Amniotic stem cell (primary cell): ENCODE measurements around the gene NUTM2B.
"Not testable (repeated sequence)": the region's sequence is repeated elsewhere in the genome, so short reads cannot be mapped to it uniquely, and the experiment has no call there.

Experiments
- DNase-seq: peaks from one replicate; lab custom pipeline; 2025; lab: John Stamatoyannopoulos, UW

Gene NUTM2B, protein sequence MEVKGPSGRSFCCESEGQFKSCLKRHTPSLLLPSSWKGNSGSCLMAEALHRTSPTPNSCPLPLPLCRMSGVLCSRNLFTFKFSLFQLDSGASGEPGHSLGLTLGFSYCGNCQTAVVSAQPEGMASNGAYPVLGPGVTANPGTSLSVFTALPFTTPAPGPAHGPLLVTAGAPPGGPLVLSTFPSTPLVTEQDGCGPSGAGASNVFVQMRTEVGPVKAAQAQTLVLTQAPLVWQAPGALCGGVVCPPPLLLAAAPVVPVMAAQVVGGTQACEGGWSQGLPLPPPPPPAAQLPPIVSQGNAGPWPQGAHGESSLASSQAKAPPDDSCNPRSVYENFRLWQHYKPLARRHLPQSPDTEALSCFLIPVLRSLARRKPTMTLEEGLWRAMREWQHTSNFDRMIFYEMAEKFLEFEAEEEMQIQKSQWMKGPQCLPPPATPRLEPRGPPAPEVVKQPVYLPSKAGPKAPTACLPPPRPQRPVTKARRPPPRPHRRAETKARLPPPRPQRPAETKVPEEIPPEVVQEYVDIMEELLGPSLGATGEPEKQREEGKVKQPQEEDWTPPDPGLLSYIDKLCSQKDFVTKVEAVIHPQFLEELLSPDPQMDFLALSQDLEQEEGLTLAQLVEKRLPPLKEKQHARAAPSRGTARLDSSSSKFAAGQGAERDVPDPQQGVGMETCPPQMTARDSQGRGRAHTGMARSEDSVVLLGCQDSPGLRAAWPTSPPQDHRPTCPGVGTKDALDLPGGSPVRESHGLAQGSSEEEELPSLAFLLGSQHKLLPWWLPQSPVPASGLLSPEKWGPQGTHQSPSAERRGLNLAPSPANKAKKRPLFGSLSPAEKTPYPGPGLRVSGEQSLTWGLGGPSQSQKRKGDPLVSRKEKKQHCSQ

GRCh38 chr10:79702927-79703326 lies at the start of gene NUTM2B:
Gene NUTM2B, plus strand, starts transcription at chr10:79703227. Its CDS starts 383 bp downstream, at chr10:79703610.
- DNase-seq, result not testable (repeated sequence)

- not testable (repeated sequence) for DNase-seq
Observed at GRCh38 chr10:79663287-79663686, 39.7 kb upstream of the NUTM2B start.

GRCh38 chr10:79664686-79665085 lies 38.3 kb upstream of the NUTM2B start:
- not testable (repeated sequence) for DNase-seq

DNA sequence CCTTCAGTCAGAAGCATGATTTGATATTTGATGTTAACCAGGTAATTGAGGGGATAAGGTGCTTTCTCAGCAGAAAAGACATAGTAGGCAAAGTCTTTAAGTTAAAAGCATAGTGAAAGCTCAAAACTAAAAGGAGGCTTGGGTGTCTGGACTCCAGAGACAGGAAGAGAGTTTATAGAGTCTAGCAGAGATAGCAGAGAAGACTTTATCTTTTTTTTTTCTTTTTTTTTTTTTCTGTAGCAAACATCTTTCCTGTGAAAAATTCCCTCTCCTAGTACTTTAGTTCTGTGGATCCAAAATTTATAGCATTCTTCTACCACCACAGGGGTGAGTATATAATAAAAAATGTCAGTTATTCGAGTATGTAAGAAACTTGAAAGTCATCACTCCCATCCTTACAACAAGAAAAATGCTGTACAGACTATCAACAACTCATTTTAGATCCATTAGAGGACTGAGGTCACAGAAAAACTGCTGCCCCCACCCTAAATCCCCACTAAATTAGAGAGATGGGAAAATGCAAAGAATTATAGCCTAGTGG lies 33.7 kb upstream of the NUTM2B start:
- not testable (repeated sequence) for DNase-seq

DNA sequence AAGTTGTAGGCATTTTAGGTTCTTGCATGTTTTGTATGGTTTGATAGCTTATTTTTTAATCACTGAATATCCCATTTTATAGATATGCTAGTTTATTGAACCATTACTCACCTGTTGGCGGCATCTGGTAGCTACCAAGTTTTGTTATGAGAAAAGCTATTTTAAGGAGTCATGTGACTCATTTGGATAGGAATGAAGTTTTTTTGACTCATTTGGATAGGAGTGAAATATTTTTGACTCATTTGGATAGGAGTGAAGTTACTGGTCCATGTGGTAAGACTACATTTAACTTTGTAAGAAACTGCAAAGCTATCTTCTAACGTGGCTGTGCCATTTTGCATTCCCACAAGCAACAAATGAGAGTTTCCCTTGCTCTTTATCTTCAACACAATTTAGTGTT lies 28.1 kb upstream of the NUTM2B start:
- DNase-seq, result not testable (repeated sequence)

DNA sequence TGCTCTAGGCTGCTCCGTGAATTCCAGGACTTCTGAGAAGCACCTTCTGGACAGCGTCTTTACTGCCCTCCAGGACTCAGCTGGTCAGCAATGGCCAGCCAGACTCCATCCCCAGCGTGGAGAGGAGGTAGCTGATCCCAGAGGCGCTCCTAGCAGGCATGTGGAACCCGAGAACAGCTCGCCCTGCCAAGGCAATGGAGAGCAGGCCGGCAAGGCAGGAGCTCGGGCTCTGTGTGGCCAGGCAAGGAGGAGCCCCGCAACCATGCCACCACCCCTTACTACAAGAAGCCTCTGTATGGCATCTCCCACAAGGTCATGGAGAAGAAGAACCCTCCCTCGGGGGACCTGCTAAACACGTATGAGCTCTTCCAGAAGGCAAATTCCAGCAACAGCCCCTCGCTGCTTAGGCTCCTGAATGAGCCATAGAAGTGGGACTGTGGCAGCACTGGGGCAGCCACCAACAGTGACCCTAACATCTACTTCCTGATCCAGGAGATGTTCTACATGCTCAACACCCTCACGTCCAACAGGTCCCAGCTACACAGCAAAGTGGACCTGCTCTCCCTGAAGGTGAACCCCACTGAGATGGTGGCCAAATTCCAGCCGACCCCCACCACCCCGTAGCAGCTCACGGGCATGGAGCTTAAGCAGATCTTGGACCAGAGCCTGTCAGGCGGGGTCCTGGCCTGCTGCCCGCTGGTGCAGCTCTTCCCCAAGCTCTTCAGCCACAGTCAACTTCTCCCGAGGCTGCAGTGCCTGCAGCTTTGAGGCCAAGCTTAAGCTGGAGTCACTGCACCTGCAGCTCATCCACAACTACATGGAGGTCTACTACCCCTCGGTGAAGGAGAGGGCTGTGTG lies 19.8 kb upstream of the NUTM2B start:
- not testable (repeated sequence) for DNase-seq

DNA sequence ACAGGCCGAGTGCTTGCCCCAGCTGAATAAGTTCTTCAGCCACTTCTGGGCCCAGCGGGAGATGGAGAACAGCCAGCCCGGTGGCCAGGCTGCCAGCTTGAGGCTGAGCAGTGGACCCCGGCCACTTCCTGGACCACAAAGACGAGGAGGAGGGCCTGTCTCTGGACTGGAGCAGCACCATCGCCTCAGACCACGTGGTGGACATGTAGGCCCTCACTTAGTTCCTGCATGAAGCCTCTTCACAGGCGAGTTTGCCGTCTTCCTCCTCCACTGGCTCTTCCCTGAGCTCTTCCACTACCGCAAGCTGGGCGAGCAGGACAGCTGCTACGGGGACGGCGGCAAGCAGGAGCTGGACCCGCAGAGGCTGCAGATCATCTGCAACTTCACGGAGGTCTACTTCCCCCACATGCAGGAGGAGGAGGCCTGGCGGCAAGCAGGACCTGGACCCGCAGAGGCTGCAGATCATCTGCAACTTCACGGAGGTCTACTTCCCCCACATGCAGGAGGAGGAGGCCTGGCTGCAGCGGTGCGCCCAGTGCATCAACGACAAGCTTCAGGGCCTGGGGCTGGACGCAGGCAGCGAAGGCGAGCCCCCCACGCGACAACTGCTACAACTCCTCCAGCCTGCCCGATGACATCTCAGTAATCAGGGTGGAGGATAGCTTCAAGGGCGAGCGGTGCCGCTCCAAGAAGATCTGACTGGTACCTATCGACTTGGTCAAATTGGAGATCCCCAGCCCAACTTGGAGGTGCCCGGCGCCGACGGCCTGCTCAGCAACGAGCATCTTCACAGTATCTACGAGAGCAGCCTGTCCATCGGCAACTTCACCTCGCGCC lies 18.9 kb upstream of the NUTM2B start:
- DNase-seq, result not testable (repeated sequence)

DNA sequence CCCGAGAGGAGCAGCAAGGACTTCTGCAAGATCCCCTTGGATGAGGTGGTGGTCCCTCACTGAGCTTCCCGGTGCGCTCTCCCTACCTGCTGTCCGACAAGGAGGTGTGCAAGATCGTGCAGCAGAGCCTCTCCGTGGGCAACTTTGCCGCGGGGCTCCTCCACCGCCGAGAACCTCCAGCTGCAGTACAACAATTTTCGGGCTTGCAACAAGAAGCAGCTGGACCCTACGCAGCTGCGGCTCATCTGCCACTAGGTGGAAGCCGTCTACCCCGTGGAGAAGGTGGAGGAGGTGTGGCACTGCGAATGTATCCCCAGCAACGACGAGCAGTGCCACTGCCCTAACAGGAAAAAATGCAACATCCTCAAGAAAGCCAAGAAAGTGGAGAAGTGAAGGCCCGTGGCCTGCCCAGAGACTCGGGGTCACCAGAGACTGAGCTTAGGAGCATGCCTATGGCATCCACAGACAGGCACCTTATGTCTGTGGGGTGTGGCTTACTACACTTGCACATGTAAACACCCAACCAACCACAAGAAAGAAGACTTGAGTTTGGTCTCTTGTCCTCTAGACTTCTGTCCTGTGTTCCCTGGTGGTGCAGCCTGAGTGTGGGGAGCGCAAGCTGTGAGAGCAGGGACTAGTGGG lies 17.9 kb upstream of the NUTM2B start:
- DNase-seq, result not testable (repeated sequence)

GRCh38 chr10:79686595-79686994 lies 16.4 kb upstream of the NUTM2B start:
- not testable (repeated sequence) for DNase-seq

DNA sequence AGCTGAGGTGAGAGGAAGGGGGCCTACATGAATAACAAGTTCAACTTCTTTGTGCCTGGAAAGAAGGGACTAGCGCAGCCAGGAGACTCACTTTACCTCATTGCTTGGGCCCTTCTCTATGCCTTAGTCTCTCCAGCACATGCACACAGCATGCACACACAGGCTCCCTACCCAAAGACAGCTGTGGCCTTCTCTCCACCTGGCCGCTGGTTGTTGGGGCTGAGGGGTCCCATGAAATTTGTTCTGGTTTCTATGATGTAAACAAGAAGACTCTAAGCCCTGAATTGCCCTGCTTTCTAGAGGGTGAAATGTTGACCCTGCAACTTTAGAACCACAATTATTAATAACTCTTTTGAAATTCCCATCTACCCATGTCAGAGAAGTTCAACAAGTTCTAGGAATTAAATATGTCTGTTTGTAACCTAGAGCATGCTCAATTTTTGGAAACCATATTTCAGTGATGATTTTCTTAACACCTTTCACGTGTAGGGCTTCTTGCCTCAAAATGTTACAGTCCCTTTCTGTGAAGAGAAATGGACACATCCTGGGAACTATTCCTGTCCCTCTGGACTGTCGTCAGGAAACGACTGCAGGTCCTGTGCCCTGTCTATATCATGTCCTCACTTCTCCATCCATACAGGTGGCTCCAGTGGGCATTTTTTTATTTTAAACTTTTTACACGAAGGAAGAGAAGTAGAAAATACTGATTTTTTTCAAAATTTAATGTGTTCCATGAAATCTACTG lies 15.4 kb upstream of the NUTM2B start:
- not testable (repeated sequence) for DNase-seq

- not testable (repeated sequence) for DNase-seq
Observed at GRCh38 chr10:79688798-79689197, 14.2 kb upstream of the NUTM2B start.

GRCh38 chr10:79696596-79696995 lies 6.4 kb upstream of the NUTM2B start:
- not testable (repeated sequence) for DNase-seq

GRCh38 chr10:79697141-79697540 lies 5.9 kb upstream of the NUTM2B start:
- not testable (repeated sequence) for DNase-seq

DNA sequence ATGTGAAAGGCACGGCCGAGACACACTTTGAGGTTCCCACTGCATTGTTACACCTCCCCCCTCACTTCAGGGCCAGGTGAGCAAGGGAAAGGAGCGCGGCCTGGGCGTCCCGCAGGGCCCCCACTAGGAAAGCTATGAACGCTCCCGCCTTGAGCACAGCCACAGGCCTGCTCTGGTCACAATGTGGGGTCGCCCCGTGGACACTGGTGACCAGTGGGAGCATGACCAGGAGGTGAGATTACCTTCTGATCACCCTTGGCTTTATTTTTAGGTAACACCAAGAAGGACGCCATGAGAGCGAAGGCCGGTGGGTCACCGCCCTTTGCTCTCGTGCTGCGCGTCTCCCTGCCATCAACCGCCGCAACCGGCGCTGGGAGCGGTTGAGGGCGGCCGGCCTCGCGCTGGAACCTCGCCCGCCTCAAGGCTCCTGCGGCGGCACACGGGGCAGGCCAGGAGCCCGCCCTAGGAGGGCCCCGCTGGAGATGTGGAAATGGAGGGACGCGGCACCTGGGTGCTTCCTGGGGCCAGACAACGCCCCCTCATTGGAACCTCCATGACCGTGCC lies 2.6 kb upstream of the NUTM2B start:
- not testable (repeated sequence) for DNase-seq

GRCh38 chr10:79707017-79707416 lies 4.0 kb downstream of the NUTM2B start:
- not testable (repeated sequence) for DNase-seq

GRCh38 chr10:79714976-79715375 lies 11.9 kb downstream of the NUTM2B start:
- DNase-seq, result not testable (repeated sequence)

GRCh38 chr10:79716917-79717579 lies 14.0 kb downstream of the NUTM2B start:
- DNase-seq, result not testable (repeated sequence)

GRCh38 chr10:79720000-79720399 lies 17.0 kb downstream of the NUTM2B start:
- not testable (repeated sequence) for DNase-seq
